ENCODE results near the gene NPPA. TPM values are rescaled to one million over a fixed set of nuclear protein-coding genes. Genes with fewer than 3 reads are reported as not detected.
"Not testable (repeated sequence)": the region's sequence is repeated elsewhere in the genome, so short reads cannot be mapped to it uniquely, and the experiment has no call there.

NPPA gene
- total RNA-seq = not detected
- total RNA-seq (2013) = not detected

DNA sequence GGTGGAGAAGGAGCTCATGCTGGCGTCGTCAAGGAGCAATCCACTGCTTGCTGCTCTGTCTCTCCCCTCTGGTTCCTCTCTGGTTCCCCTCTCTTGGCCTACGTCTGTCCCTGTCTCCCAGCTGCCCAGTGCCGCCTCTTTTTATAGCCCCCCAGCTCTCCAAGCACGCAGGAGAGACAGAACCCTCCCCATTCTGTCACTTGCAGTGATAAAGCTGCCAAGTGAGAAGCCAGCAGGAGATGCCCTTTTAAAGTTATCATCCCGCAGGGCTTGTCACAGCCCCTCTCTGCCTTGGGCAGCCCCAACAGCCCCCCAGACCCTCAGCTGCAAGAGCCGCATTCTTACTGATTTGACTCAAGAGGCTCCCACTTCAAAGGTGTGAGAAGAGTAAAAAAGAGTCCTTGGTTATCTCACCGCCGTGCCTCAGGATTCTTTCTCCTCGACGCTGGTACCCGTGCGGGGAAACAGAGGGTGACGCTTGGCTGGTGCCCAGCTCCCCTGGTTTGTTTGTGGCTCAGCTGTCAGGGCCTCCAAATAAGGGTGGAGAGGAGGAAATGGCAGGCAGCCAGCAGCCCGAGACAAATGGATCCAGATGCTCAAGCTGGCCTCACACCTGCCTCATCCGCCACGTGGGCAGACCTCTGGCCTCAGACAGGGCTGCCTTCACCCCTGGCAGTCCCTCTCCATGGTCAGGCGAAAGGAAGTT, at the start of gene NPPA:
TSS of gene NPPA (minus strand) at position 117 of the 706 bp plus-strand sequence. CDS start at position 18, 99 bp downstream.
- ATAC-seq = no peak
- intact Hi-C loops (cut with micrococcal nuclease) = no loop called here
- Histone ChIP-seq H3K4me3 (ENCODE audit: low read length) (no peak within 1 kb of the TSS), H3K27me3 (ENCODE audit: control insufficient read depth, insufficient read depth, low read length) (no peaks in the 10 kb centered on the region), H3K27ac (ENCODE audit: low read length) (no peak within 1 kb of the TSS), H3K9me3 (ENCODE audit: control insufficient read depth, insufficient read depth, low read length) (no peaks in the 10 kb centered on the region), H3K4me1 (ENCODE audit: control insufficient read depth, insufficient read depth, low read length) (no peaks in the 10 kb centered on the region), H3K36me3 (ENCODE audit: control insufficient read depth, insufficient read depth, low read length) (peaks cover 5% of the 10 kb centered on the region)
- WGBS (ENCODE audit: insufficient coverage) = 62% methylated on average over 17 of the region's 18 CpGs
- Mint-ChIP-seq H3K9me3 (no peaks in the 10 kb centered on the region), H3K27ac (no peak within 1 kb of the TSS), H3K4me3 (no peak within 1 kb of the TSS), H3K27me3 (ENCODE audit: low read depth in 2 of 2) (peaks cover 0 to 5% of the 10 kb centered on the region in 2 donors), H3K36me3 (no peaks in the 10 kb centered on the region), H3K4me1 (no peaks in the 10 kb centered on the region)
- DNase-seq = no peak
- TF ChIP-seq, protein P1, sequence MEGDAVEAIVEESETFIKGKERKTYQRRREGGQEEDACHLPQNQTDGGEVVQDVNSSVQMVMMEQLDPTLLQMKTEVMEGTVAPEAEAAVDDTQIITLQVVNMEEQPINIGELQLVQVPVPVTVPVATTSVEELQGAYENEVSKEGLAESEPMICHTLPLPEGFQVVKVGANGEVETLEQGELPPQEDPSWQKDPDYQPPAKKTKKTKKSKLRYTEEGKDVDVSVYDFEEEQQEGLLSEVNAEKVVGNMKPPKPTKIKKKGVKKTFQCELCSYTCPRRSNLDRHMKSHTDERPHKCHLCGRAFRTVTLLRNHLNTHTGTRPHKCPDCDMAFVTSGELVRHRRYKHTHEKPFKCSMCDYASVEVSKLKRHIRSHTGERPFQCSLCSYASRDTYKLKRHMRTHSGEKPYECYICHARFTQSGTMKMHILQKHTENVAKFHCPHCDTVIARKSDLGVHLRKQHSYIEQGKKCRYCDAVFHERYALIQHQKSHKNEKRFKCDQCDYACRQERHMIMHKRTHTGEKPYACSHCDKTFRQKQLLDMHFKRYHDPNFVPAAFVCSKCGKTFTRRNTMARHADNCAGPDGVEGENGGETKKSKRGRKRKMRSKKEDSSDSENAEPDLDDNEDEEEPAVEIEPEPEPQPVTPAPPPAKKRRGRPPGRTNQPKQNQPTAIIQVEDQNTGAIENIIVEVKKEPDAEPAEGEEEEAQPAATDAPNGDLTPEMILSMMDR (IDR thresholded peaks at IDR 0.05) = no peak

GRCh38 chr1:11894501-11894900, 46.9 kb upstream of the NPPA start:
- ATAC-seq = not testable (repeated sequence)

GRCh38 chr1:11893907-11894251, 46.3 kb upstream of the NPPA start:
- Histone ChIP-seq H3K4me1 (ENCODE audit: control insufficient read depth, insufficient read depth, low read length) (no peaks in the 10 kb centered on the region), H3K27ac (ENCODE audit: low read length) (no peak overlapping the region), H3K27me3 (ENCODE audit: control insufficient read depth, insufficient read depth, low read length) (peaks cover 9% of the 10 kb centered on the region), H3K9me3 (ENCODE audit: control insufficient read depth, insufficient read depth, low read length) (no peaks in the 10 kb centered on the region), H3K4me3 (ENCODE audit: low read length) (no peak overlapping the region), H3K36me3 (ENCODE audit: control insufficient read depth, insufficient read depth, low read length) (no peaks in the 10 kb centered on the region)
- peak; percentile 77 to 91 (median 86) for ATAC-seq
- Mint-ChIP-seq H3K9me3 (no peaks in the 10 kb centered on the region), H3K36me3 (no peaks in the 10 kb centered on the region), H3K4me3 (no peak overlapping the region), H3K27ac (no peak overlapping the region), H3K27me3 (ENCODE audit: low read depth in 2 of 2) (peaks cover 9 to 13% of the 10 kb centered on the region in 2 donors), H3K4me1 (peaks cover 0 to 5% of the 10 kb centered on the region in 2 donors)
- TF ChIP-seq, protein P1 (IDR thresholded peaks at IDR 0.05) = peak; percentile 82
- peak; percentile 56 to 81 for DNase-seq
- WGBS (ENCODE audit: insufficient coverage) = 2% methylated on average over 5 of the region's 5 CpGs
- intact Hi-C loops (cut with micrococcal nuclease) = loop anchor here (1.0 kb wide), 1 partner anchor 56 kb away; no protein-coding TSS in a partner anchor

More at GRCh38 chr1:11894501-11894900, 46.9 kb upstream of the NPPA start:
- peaks cover 15% of the 10 kb centered on the region for H3K27me3 ChIP-seq (ENCODE audit: control insufficient read depth, insufficient read depth, low read length)
- peaks cover 15 to 19% of the 10 kb centered on the region in 2 donors for H3K27me3 Mint-ChIP-seq (ENCODE audit: low read depth in 2 of 2)
- intact Hi-C loops (cut with micrococcal nuclease) = loop anchor here (1.0 kb wide), 1 partner anchor 56 kb away; no protein-coding TSS in a partner anchor
- H3K36me3 ChIP-seq (ENCODE audit: control insufficient read depth, insufficient read depth, low read length); H3K9me3 ChIP-seq (ENCODE audit: control insufficient read depth, insufficient read depth, low read length); H3K4me1 ChIP-seq (ENCODE audit: control insufficient read depth, insufficient read depth, low read length); DNase-seq; H3K27ac Mint-ChIP-seq; H3K4me3 Mint-ChIP-seq; H3K27ac ChIP-seq (ENCODE audit: low read length); H3K4me3 ChIP-seq (ENCODE audit: low read length); H3K9me3 Mint-ChIP-seq; H3K36me3 Mint-ChIP-seq; H3K4me1 Mint-ChIP-seq: not testable (repeated sequence)
- WGBS (ENCODE audit: insufficient coverage) = 73% methylated on average over 1 of the region's 1 CpG

DNA sequence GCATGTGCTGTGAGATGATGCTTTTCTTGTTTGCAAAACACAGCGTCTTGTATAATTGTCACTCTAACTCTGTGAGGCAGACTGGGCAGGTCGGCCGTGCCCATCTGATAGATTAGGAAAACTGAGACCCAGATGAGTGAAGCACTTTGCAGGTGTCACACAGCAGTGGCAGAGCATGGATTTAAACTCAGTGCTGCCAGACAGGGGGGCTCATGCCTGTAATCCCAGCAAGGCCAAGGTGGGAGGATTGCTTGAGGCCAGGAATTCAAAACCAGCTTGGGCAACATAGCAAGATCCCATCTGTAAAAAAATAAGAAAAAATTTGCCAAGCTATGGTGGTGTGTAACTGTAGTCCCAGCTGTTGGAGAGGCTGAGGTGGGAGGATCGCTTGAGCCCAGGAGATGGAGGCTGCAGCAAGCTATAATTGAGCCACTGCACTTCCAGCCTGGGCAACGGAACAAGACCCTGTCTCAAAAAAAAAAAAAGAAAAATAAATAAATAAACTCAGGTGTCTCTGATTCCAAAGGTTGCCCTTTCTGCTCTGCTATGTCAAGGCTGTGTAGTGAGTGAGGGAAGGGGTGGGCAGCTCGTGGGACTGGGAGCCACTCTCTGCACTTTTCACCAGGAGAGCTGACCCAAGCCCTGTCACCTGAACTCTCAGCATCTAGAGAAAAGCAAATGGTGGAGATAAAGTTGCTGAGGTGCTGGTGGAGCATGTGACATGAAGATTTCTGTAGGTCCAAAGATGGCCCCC, 44.0 kb upstream of the NPPA start:
- Histone ChIP-seq H3K4me1 (ENCODE audit: control insufficient read depth, insufficient read depth, low read length) (no peaks in the 10 kb centered on the region), H3K4me3 (ENCODE audit: low read length) (no peak overlapping the region), H3K27ac (ENCODE audit: low read length) (no peak overlapping the region), H3K9me3 (ENCODE audit: control insufficient read depth, insufficient read depth, low read length) (no peaks in the 10 kb centered on the region), H3K27me3 (ENCODE audit: control insufficient read depth, insufficient read depth, low read length) (no peaks in the 10 kb centered on the region), H3K36me3 (ENCODE audit: control insufficient read depth, insufficient read depth, low read length) (no peaks in the 10 kb centered on the region)
- no peak for DNase-seq
- TF ChIP-seq, protein P1 (IDR thresholded peaks at IDR 0.05) = no peak
- no peak overlapping the region for H3K27ac Mint-ChIP-seq
- no peaks in the 10 kb centered on the region for H3K36me3 Mint-ChIP-seq
- H3K4me1 Mint-ChIP-seq = peaks cover 0 to 5% of the 10 kb centered on the region in 2 donors
- intact Hi-C loops (cut with micrococcal nuclease) = no loop called here
- no peak for ATAC-seq
- H3K9me3 Mint-ChIP-seq = no peaks in the 10 kb centered on the region
- H3K4me3 Mint-ChIP-seq = no peak overlapping the region
- WGBS (ENCODE audit: insufficient coverage) = 85% methylated on average over 5 of the region's 6 CpGs
- peaks cover 1 to 4% of the 10 kb centered on the region in 2 donors for H3K27me3 Mint-ChIP-seq (ENCODE audit: low read depth in 2 of 2)

All from natural killer cell (primary cell).